Astrocyte (in vitro differentiated cells and primary cell): Measurements from ENCODE around the gene SMARCD3.

Source experiments
- EZH2 ChIP-seq: IDR thresholded peaks from 2 replicates; pipeline ENCODE4 v1.6.1; 2012; ENCODE audit warnings: mild to moderate bottlenecking, low read length, inconsistent platforms; ENCODE audit not compliant: insufficient read depth
- TF ChIP-seq, protein P1 (sequence below): IDR thresholded peaks from 2 replicates; pipeline ENCODE4 v1.5.1; 2011; ENCODE audit warnings: low read depth, mild to moderate bottlenecking, inconsistent platforms, low read length, moderate library complexity; ENCODE audit not compliant: insufficient read depth

- TF ChIP-seq, protein P1, sequence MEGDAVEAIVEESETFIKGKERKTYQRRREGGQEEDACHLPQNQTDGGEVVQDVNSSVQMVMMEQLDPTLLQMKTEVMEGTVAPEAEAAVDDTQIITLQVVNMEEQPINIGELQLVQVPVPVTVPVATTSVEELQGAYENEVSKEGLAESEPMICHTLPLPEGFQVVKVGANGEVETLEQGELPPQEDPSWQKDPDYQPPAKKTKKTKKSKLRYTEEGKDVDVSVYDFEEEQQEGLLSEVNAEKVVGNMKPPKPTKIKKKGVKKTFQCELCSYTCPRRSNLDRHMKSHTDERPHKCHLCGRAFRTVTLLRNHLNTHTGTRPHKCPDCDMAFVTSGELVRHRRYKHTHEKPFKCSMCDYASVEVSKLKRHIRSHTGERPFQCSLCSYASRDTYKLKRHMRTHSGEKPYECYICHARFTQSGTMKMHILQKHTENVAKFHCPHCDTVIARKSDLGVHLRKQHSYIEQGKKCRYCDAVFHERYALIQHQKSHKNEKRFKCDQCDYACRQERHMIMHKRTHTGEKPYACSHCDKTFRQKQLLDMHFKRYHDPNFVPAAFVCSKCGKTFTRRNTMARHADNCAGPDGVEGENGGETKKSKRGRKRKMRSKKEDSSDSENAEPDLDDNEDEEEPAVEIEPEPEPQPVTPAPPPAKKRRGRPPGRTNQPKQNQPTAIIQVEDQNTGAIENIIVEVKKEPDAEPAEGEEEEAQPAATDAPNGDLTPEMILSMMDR: no peak
- TF ChIP-seq EZH2: no peak
Observed at GRCh38 chr7:151241755-151242096, 6.8 kb downstream of the SMARCD3 start.
